Measurements from ENCODE around the gene CNTNAP2. TPM values are rescaled to one million over a fixed set of nuclear protein-coding genes. Genes with fewer than 3 reads are reported as not detected.
A peak's percentile ranks its signal among the peaks of the same experiment; 100 is the strongest.

The CNTNAP2 gene
- total and polyA plus RNA-seq, 7 experiments from 2014 or later = 0.02 to 0.48 (median 0.24) TPM; not detected in 2

DNA sequence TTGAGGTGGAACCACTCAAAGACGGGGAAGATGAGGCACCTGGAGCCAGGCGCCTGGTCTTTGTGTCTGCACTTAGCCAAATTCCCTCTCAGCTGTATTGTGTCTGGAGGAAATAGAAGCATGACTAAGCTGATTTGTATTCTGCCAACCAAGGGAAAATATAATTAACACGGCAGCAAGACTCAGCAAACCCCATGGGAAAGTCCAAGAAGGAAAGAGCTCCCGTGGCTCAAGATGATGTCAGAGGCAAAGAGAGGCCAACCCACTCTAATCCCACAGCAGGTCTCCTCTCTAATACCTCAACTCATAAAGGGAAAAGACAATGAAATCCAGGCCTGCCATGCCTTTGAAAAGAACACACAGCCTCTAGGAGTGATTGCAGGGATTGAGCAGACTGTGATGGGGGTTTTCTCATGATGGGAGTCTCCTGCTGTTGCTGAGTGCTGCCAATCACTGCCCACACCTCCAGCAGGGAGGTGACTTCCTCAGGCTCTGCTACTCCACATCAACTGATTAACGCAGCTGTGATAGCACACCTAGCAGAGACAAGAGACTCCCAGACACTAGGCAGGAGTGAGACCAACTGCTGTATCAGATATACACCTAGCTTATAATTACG, 2218.5 kb downstream of the CNTNAP2 start:
- ATAC-seq (no peak), DNase-seq (no peak)
- Histone ChIP-seq H3K4me1 (ENCODE audit: control insufficient read depth in 2 of 2, insufficient read depth in 2 of 2, low read length in 2 of 2) (peaks cover 0 to 8% of the 10 kb centered on the region in 2 donors), H3K4me3 (ENCODE audit: low read length) (no peak overlapping the region), H3K9me3 (ENCODE audit: control insufficient read depth in 2 of 3, low read length in 3 of 3) (peaks cover 0 to 5% (median 0%) of the 10 kb centered on the region in 3 experiments), H3K27ac (ENCODE audit: low read depth, low read length) (no peak overlapping the region), H3K27me3 (ENCODE audit: control insufficient read depth in 2 of 2, insufficient read depth in 2 of 2, low read length in 2 of 2) (peaks cover 0 to 11% of the 10 kb centered on the region in 2 donors), H3K36me3 (ENCODE audit: control insufficient read depth in 2 of 3, insufficient read depth in 3 of 3, low read length in 3 of 3) (no peaks in the 10 kb centered on the region)
- intact Hi-C loops (cut with micrococcal nuclease) = no loop called here
- CTCF ChIA-PET = no interaction called here
- H3K27me3 Mint-ChIP-seq = peaks cover 44 to 73% (median 56%) of the 10 kb centered on the region in 5 donors
- peaks cover 9 to 20% (median 14%) of the 10 kb centered on the region in 7 donors for H3K4me1 Mint-ChIP-seq
- peaks cover 0 to 17% (median 5%) of the 10 kb centered on the region in 11 donors for H3K9me3 Mint-ChIP-seq
- no peak overlapping the region for H3K4me3 Mint-ChIP-seq
- POLR2A ChIA-PET = no interaction called here
- H3K36me3 Mint-ChIP-seq = peaks cover 0 to 15% (median 0%) of the 10 kb centered on the region in 5 donors
- H3K27ac Mint-ChIP-seq = no peak overlapping the region

DNA sequence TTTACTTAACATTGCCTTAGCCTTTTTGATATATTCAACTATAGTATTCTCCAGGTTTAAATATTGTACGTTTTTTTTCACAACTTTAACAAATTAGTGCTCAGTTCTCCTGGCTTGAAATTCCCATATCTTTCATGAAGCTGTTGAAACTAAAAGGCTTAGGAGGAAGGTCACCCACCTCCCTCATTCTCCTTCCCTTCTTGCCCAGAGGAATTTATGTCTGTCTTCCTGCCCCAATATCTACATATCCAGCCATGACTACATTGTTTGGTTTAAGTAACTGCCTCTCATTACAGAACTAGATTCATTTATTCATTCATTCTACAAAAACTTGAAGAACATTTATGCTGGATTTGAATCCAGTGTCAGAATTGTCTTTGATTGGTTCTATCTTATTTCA, 2219.2 kb downstream of the CNTNAP2 start:
- CTCF ChIA-PET = no interaction called here

DNA sequence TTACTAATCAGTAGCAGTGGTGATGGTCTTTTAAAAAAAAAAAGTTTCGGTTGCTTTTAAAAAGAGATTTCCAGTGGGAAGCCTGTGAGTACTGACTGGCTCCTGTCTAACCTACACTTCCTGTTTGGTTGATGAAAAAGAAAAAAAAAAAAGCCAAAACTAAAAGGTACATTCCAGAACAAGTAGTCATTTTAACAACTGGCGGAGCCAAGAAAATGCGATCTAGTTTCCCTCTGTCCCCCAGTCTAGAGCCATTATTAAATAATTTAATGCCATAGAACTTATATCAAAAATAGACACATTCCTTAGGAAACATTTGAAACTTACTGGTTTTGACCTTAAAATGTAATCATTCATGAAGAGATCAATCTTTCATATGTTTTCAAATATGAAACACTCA, 2219.8 kb downstream of the CNTNAP2 start:
- DNase-seq (no peak), ATAC-seq (no peak)
- ChIA-PET POLR2A (no interaction called here), CTCF (no interaction called here)
- peaks cover 56 to 84% (median 64%) of the 10 kb centered on the region in 5 donors for H3K27me3 Mint-ChIP-seq
- peaks cover 0 to 4% (median 0%) of the 10 kb centered on the region in 11 donors for H3K9me3 Mint-ChIP-seq
- Histone ChIP-seq H3K4me3 (ENCODE audit: low read length) (no peak overlapping the region), H3K9me3 (ENCODE audit: control insufficient read depth in 2 of 3, low read length in 3 of 3) (no peaks in the 10 kb centered on the region), H3K27me3 (ENCODE audit: control insufficient read depth in 2 of 2, insufficient read depth in 2 of 2, low read length in 2 of 2) (peaks cover 0 to 15% of the 10 kb centered on the region in 2 donors), H3K4me1 (ENCODE audit: control insufficient read depth in 2 of 2, insufficient read depth in 2 of 2, low read length in 2 of 2) (peaks cover 0 to 8% of the 10 kb centered on the region in 2 donors), H3K27ac (ENCODE audit: low read depth, low read length) (no peak overlapping the region), H3K36me3 (ENCODE audit: control insufficient read depth in 2 of 3, insufficient read depth in 3 of 3, low read length in 3 of 3) (no peaks in the 10 kb centered on the region)
- H3K27ac Mint-ChIP-seq = no peak overlapping the region
- intact Hi-C loops (cut with micrococcal nuclease) = no loop called here
- peaks cover 9 to 15% (median 13%) of the 10 kb centered on the region in 7 donors for H3K4me1 Mint-ChIP-seq
- H3K4me3 Mint-ChIP-seq = no peak overlapping the region
- H3K36me3 Mint-ChIP-seq = peaks cover 0 to 2% (median 0%) of the 10 kb centered on the region in 5 donors

More for the DNA sequence above, 2219.2 kb downstream of the CNTNAP2 start:
- Mint-ChIP-seq H3K4me3 (no peak overlapping the region), H3K36me3 (peaks cover 0 to 8% (median 0%) of the 10 kb centered on the region in 5 donors), H3K4me1 (peaks cover 9 to 15% (median 14%) of the 10 kb centered on the region in 7 donors), H3K27me3 (peaks cover 51 to 80% (median 61%) of the 10 kb centered on the region in 5 donors), H3K27ac (no peak overlapping the region), H3K9me3 (peaks cover 0 to 10% (median under 1%) of the 10 kb centered on the region in 11 donors)
- ATAC-seq = no peak
- Histone ChIP-seq H3K4me1 (ENCODE audit: control insufficient read depth in 2 of 2, insufficient read depth in 2 of 2, low read length in 2 of 2) (peaks cover 0 to 8% of the 10 kb centered on the region in 2 donors), H3K9me3 (ENCODE audit: control insufficient read depth in 2 of 3, low read length in 3 of 3) (no peaks in the 10 kb centered on the region), H3K27me3 (ENCODE audit: control insufficient read depth in 2 of 2, insufficient read depth in 2 of 2, low read length in 2 of 2) (peaks cover 0 to 15% of the 10 kb centered on the region in 2 donors), H3K36me3 (ENCODE audit: control insufficient read depth in 2 of 3, insufficient read depth in 3 of 3, low read length in 3 of 3) (no peaks in the 10 kb centered on the region), H3K4me3 (ENCODE audit: low read length) (no peak overlapping the region), H3K27ac (ENCODE audit: low read depth, low read length) (no peak overlapping the region)
- intact Hi-C loops (cut with micrococcal nuclease) = no loop called here
- POLR2A ChIA-PET = no interaction called here
- no peak for DNase-seq

DNA sequence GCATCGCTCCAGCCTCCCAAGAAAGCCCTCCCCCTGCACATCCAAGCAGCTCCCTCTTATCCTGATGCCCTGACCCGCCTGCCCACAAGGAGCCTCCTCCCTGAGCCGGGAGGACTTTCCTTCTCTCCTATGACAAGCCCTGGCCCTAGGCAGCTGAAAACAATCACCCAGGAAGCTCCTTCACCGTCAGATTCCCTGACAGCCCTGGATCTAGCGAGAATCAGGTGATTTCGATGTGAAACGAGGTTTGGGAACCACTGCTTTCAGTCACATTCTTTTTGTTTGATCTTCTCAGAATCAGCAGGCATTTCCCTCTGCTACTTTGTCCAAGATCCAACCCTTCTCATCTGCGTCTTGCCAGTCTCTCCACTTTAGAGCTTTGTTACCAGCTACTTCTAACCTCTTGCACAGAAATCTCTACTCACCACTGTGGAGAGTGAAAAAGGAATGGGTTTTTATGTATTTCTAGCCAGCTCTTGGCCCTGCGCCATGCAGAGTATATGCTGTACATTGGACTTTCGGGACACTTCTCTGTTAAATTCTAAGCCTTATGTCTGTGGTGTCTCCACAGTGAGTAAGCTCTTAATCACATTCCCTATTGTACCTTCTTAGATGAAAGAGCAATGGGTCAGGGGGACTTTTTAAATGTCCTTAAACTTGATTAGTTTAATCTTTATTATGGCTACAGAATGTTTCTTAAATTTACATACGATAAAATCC, 2220.8 kb downstream of the CNTNAP2 start:
- Histone ChIP-seq H3K36me3 (ENCODE audit: control insufficient read depth in 2 of 3, insufficient read depth in 3 of 3, low read length in 3 of 3) (no peaks in the 10 kb centered on the region), H3K27ac (ENCODE audit: low read depth, low read length) (no peak overlapping the region), H3K4me3 (ENCODE audit: low read length) (no peak overlapping the region), H3K9me3 (ENCODE audit: control insufficient read depth in 2 of 3, low read length in 3 of 3) (no peaks in the 10 kb centered on the region), H3K27me3 (ENCODE audit: control insufficient read depth in 2 of 2, insufficient read depth in 2 of 2, low read length in 2 of 2) (peaks cover 0 to 15% of the 10 kb centered on the region in 2 donors), H3K4me1 (ENCODE audit: control insufficient read depth in 2 of 2, insufficient read depth in 2 of 2, low read length in 2 of 2) (peaks cover 0 to 8% of the 10 kb centered on the region in 2 donors)
- DNase-seq (no peak), ATAC-seq (no peak)
- Mint-ChIP-seq H3K4me3 (no peak overlapping the region), H3K27me3 (peaks cover 60 to 92% (median 71%) of the 10 kb centered on the region in 5 donors), H3K27ac (no peak overlapping the region), H3K36me3 (no peaks in the 10 kb centered on the region), H3K9me3 (peaks cover 0 to 2% (median 0%) of the 10 kb centered on the region in 11 donors), H3K4me1 (peaks cover 9 to 15% (median 13%) of the 10 kb centered on the region in 7 donors)
- intact Hi-C loops (cut with micrococcal nuclease) = no loop called here
- ChIA-PET POLR2A (no interaction called here), CTCF (no interaction called here)

DNA sequence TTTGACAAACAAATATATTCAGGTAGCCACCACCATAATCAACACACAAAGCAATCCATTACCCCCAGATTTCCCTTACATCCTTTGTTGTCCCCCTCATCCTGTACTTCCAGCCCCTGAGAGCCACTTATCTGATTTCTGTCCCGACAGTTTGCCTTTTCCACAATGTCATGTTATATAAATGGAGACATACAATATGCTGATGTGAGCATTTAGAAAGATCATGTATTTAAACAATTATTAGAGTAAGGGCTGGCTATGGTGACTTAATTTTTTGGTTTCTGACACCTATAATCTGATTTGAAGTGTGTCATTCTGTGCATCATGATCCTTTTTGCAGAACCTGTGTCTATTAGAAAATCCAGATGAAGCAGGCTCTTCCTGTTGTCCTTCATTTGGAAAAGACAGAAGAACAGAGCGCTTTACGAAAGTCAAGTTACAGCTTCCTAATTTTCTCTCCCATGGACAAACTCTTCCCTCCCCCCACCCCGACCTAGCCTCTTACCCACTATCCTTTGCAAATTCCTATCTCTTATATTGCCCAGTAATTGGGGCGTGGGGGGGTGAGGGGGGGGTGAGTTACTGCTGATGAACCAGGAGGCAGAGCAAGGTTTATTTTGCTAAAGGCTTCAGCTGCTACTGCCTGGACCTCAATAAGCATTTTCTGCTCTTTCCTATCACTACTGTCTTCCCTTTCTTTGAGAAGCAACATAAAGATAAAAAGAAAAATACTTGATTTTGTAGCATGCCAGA, 2221.6 kb downstream of the CNTNAP2 start:
- no peak overlapping the region for H3K4me3 ChIP-seq (ENCODE audit: low read length)
- H3K36me3 ChIP-seq (ENCODE audit: control insufficient read depth in 2 of 3, insufficient read depth in 3 of 3, low read length in 3 of 3) = no peaks in the 10 kb centered on the region
- Mint-ChIP-seq H3K27ac (no peak overlapping the region), H3K4me1 (peaks cover 9 to 15% (median 13%) of the 10 kb centered on the region in 7 donors), H3K4me3 (peak overlapping the region in 7 of 10 donors; percentile 49 to 82 (median 69)), H3K36me3 (no peaks in the 10 kb centered on the region), H3K9me3 (peaks cover 0 to 2% (median 0%) of the 10 kb centered on the region in 11 donors), H3K27me3 (peaks cover 63 to 94% (median 78%) of the 10 kb centered on the region in 5 donors)
- ATAC-seq = no peak
- H3K27me3 ChIP-seq (ENCODE audit: control insufficient read depth in 2 of 2, insufficient read depth in 2 of 2, low read length in 2 of 2) = peaks cover 0 to 15% of the 10 kb centered on the region in 2 donors
- no peak overlapping the region for H3K27ac ChIP-seq (ENCODE audit: low read depth, low read length)
- H3K9me3 ChIP-seq (ENCODE audit: control insufficient read depth in 2 of 3, low read length in 3 of 3) = no peaks in the 10 kb centered on the region
- peaks cover 0 to 8% of the 10 kb centered on the region in 2 donors for H3K4me1 ChIP-seq (ENCODE audit: control insufficient read depth in 2 of 2, insufficient read depth in 2 of 2, low read length in 2 of 2)
- no peak for DNase-seq
- CTCF ChIA-PET = no interaction called here
- POLR2A ChIA-PET = no interaction called here
- intact Hi-C loops (cut with micrococcal nuclease) = no loop called here

DNA sequence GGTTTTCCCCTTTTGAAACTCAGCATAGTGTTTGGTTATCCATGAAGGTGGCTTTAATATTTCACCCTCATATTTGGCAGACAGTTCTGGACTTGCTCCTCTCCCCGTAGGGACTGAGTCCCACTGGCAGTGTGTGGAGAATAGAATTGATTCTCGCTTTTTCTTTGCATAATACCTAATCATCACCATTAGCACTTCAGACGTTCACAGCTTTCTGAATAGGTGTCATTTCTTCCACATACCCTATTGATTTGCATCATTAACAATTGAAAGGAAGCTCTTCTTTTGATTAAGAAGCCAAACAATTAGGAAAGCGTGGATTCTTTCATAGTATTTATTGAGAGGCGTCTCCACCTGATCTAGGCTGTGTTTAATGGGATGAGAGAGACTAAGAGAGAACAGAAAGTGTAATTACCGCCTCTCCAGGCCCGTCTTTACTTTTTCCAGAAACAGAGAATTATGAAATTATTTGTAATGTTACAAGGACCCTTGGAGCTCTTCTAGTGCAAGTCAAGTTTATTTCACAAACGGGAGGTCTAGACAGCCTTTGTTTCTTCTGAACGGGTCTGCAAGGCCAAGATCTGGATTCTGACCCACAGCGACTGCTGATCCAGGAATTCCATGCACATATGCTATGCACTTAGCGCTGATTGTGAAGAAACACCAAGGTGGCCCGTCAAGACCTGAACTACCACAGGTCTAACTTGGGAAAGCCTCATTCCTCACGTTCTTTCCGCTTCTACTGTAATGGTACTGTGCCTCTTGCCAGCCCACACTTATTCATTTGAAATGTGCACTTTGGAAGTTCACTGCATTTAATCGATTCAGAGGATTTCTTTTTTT, 2224.1 kb downstream of the CNTNAP2 start:
- intact Hi-C loops (cut with micrococcal nuclease) = no loop called here
- ATAC-seq (no peak), DNase-seq (no peak)
- Mint-ChIP-seq H3K36me3 (no peaks in the 10 kb centered on the region), H3K27me3 (peaks cover 65 to 76% (median 69%) of the 10 kb centered on the region in 5 donors), H3K4me3 (peak overlapping the region in 3 of 10 donors; percentile 3 to 53 (median 15)), H3K4me1 (peaks cover 9 to 15% (median 13%) of the 10 kb centered on the region in 7 donors), H3K27ac (no peak overlapping the region), H3K9me3 (peaks cover 0 to 2% (median 0%) of the 10 kb centered on the region in 11 donors)
- no peaks in the 10 kb centered on the region for H3K9me3 ChIP-seq (ENCODE audit: control insufficient read depth in 2 of 3, low read length in 3 of 3)
- H3K27ac ChIP-seq (ENCODE audit: low read depth, low read length) = no peak overlapping the region
- CTCF ChIA-PET = no interaction called here
- no peaks in the 10 kb centered on the region for H3K36me3 ChIP-seq (ENCODE audit: control insufficient read depth in 2 of 3, insufficient read depth in 3 of 3, low read length in 3 of 3)
- peaks cover 0 to 8% of the 10 kb centered on the region in 2 donors for H3K4me1 ChIP-seq (ENCODE audit: control insufficient read depth in 2 of 2, insufficient read depth in 2 of 2, low read length in 2 of 2)
- peaks cover 0 to 15% of the 10 kb centered on the region in 2 donors for H3K27me3 ChIP-seq (ENCODE audit: control insufficient read depth in 2 of 2, insufficient read depth in 2 of 2, low read length in 2 of 2)
- no peak overlapping the region for H3K4me3 ChIP-seq (ENCODE audit: low read length)
- POLR2A ChIA-PET = no interaction called here
